Measurements from ENCODE around the gene TECTB. TPM values are rescaled to one million over a fixed set of nuclear protein-coding genes. Genes with fewer than 3 reads are reported as not detected.

Gene TECTB
- total and polyA plus RNA-seq, 2 experiments from 2014 or later: 0.21 TPM; not detected in 1

- in situ Hi-C loops (cut with MboI): no loop called here
- 61 to 73% methylated on average over 14 to 15 of the region's 15 CpGs for WGBS, 2 experiments (ENCODE audit: low coverage in 1 of 2, low lambda C conversion rate in 2 of 2, missing lambda C conversion rate in 2 of 2)
Measured at GRCh38 chr10:112299456-112299855, 16.3 kb downstream of the TECTB start.

GRCh38 chr10:112302335-112302734 lies 19.1 kb downstream of the TECTB start:
- H3F3A ChIP-seq (ENCODE audit: insufficient read depth): peaks cover 18% of the 10 kb centered on the region
- no peak overlapping the region for H3K4me2 ChIP-seq (ENCODE audit: unreplicated experiment)
- no peaks in the 10 kb centered on the region for H3K36me3 ChIP-seq (ENCODE audit: low read depth)
- H3K79me2 ChIP-seq (ENCODE audit: insufficient read depth): no peaks in the 10 kb centered on the region
- no peak overlapping the region for H3K9ac ChIP-seq
- H3K4me3 ChIP-seq: no peak overlapping the region
- H3K4me1 ChIP-seq (ENCODE audit: insufficient read depth): peaks cover 17% of the 10 kb centered on the region
- TF ChIP-seq EZH2phosphoT487 (IDR thresholded peaks at IDR 0.05; ENCODE audit: insufficient read depth, low read depth) (no peak), EZH2 (IDR thresholded peaks at IDR 0.05; ENCODE audit: insufficient read depth, poor library complexity, severe bottlenecking) (no peak)
- H2AFZ ChIP-seq: no peak overlapping the region
- no peak overlapping the region for H3K27ac ChIP-seq
- in situ Hi-C loops (cut with MboI): loop anchor here (10.0 kb wide), 1 partner anchor 118 kb away; the partner anchor contains the start of gene GPAM
- H4K20me1 ChIP-seq (ENCODE audit: insufficient read depth): no peaks in the 10 kb centered on the region
- DNase-seq: no peak
- 87 to 94% methylated on average over 3 of the region's 3 CpGs for WGBS, 2 experiments (ENCODE audit: low coverage in 1 of 2, low lambda C conversion rate in 2 of 2, missing lambda C conversion rate in 2 of 2)
- H3K9me3 ChIP-seq (ENCODE audit: low read depth): no peaks in the 10 kb centered on the region
- H3K27me3 ChIP-seq (replicated peaks; ENCODE audit: insufficient read depth): no peaks in the 10 kb centered on the region
- no peaks in the 10 kb centered on the region for H3K9me2 ChIP-seq (ENCODE audit: insufficient read depth)

More at GRCh38 chr10:112299456-112299855, 16.3 kb downstream of the TECTB start:
- H3K27me3 ChIP-seq (replicated peaks; ENCODE audit: insufficient read depth): no peaks in the 10 kb centered on the region
- H4K20me1 ChIP-seq (ENCODE audit: insufficient read depth): no peaks in the 10 kb centered on the region
- H2AFZ ChIP-seq: no peak overlapping the region
- DNase-seq: no peak
- no peak overlapping the region for H3K9ac ChIP-seq
- no peaks in the 10 kb centered on the region for H3K9me3 ChIP-seq (ENCODE audit: low read depth)
- no peak overlapping the region for H3K4me3 ChIP-seq
- H3K4me2 ChIP-seq (ENCODE audit: unreplicated experiment): no peak overlapping the region
- H3K79me2 ChIP-seq (ENCODE audit: insufficient read depth): no peaks in the 10 kb centered on the region
- TF ChIP-seq EZH2phosphoT487 (IDR thresholded peaks at IDR 0.05; ENCODE audit: insufficient read depth, low read depth): no peak
- no peak for TF ChIP-seq EZH2 (IDR thresholded peaks at IDR 0.05; ENCODE audit: insufficient read depth, poor library complexity, severe bottlenecking)
- H3K4me1 ChIP-seq (ENCODE audit: insufficient read depth): peaks cover 27% of the 10 kb centered on the region
- no peaks in the 10 kb centered on the region for H3K36me3 ChIP-seq (ENCODE audit: low read depth)
- no peaks in the 10 kb centered on the region for H3K9me2 ChIP-seq (ENCODE audit: insufficient read depth)
- no peak overlapping the region for H3K27ac ChIP-seq
- peaks cover 13% of the 10 kb centered on the region for H3F3A ChIP-seq (ENCODE audit: insufficient read depth)

- no peak for DNase-seq
- Histone ChIP-seq H3K4me2 (ENCODE audit: unreplicated experiment) (no peak overlapping the region), H3K79me2 (ENCODE audit: insufficient read depth) (no peaks in the 10 kb centered on the region), H3K27me3 (replicated peaks; ENCODE audit: insufficient read depth) (no peaks in the 10 kb centered on the region), H3K36me3 (ENCODE audit: low read depth) (no peaks in the 10 kb centered on the region), H3K27ac (no peak overlapping the region), H4K20me1 (ENCODE audit: insufficient read depth) (no peaks in the 10 kb centered on the region), H3K4me3 (no peak overlapping the region), H3K9me3 (ENCODE audit: low read depth) (no peaks in the 10 kb centered on the region), H2AFZ (no peak overlapping the region), H3K4me1 (ENCODE audit: insufficient read depth) (peaks cover 22% of the 10 kb centered on the region), H3K9ac (no peak overlapping the region), H3K9me2 (ENCODE audit: insufficient read depth) (no peaks in the 10 kb centered on the region), H3F3A (ENCODE audit: insufficient read depth) (peaks cover 18% of the 10 kb centered on the region)
- TF ChIP-seq EZH2phosphoT487 (IDR thresholded peaks at IDR 0.05; ENCODE audit: insufficient read depth, low read depth): no peak
- 79 to 86% methylated on average over 2 of the region's 2 CpGs for WGBS, 2 experiments (ENCODE audit: low coverage in 1 of 2, low lambda C conversion rate in 2 of 2, missing lambda C conversion rate in 2 of 2)
- in situ Hi-C loops (cut with MboI): loop anchor here (10.0 kb wide), 1 partner anchor 119 kb away; the partner anchor contains the start of gene GPAM
Measured at GRCh38 chr10:112303528-112303927, 20.3 kb downstream of the TECTB start.

GRCh38 chr10:112304267-112304859 lies 21.2 kb downstream of the TECTB start:
- H3F3A ChIP-seq (ENCODE audit: insufficient read depth): peaks cover 18% of the 10 kb centered on the region
- DNase-seq: peak; percentile 87
- 5 to 10% methylated on average over 3 of the region's 3 CpGs for WGBS, 2 experiments (ENCODE audit: low coverage in 1 of 2, low lambda C conversion rate in 2 of 2, missing lambda C conversion rate in 2 of 2)
- peaks cover 22% of the 10 kb centered on the region for H3K4me1 ChIP-seq (ENCODE audit: insufficient read depth)
- TF ChIP-seq EZH2 (IDR thresholded peaks at IDR 0.05; ENCODE audit: insufficient read depth, poor library complexity, severe bottlenecking) (no peak), EZH2phosphoT487 (IDR thresholded peaks at IDR 0.05; ENCODE audit: insufficient read depth, low read depth) (peak; percentile 82)
- H4K20me1 ChIP-seq (ENCODE audit: insufficient read depth): no peaks in the 10 kb centered on the region
- no peaks in the 10 kb centered on the region for H3K9me3 ChIP-seq (ENCODE audit: low read depth)
- in situ Hi-C loops (cut with MboI): loop anchor here (10.0 kb wide), 1 partner anchor 120 kb away; the partner anchor contains the start of gene GPAM
- H3K4me2 ChIP-seq (ENCODE audit: unreplicated experiment): peak overlapping the region; percentile 59
- H3K4me3 ChIP-seq: no peak overlapping the region
- no peaks in the 10 kb centered on the region for H3K9me2 ChIP-seq (ENCODE audit: insufficient read depth)
- H3K9ac ChIP-seq: no peak overlapping the region
- no peak overlapping the region for H2AFZ ChIP-seq
- peak overlapping the region; percentile 33 for H3K27ac ChIP-seq
- H3K36me3 ChIP-seq (ENCODE audit: low read depth): no peaks in the 10 kb centered on the region
- no peaks in the 10 kb centered on the region for H3K79me2 ChIP-seq (ENCODE audit: insufficient read depth)
- no peaks in the 10 kb centered on the region for H3K27me3 ChIP-seq (replicated peaks; ENCODE audit: insufficient read depth)

Measured in GM23248 (cell line).